DND-41 (cell line): ENCODE data around the gene ATAT1.

ENCODE experiments used
- EZH2 ChIP-seq: IDR thresholded peaks from 3 replicates; pipeline ENCODE4 v1.6.1; 2012; ENCODE audit warnings: borderline replicate concordance, low read depth, mild to moderate bottlenecking, moderate library complexity, low read length, inconsistent platforms; ENCODE audit not compliant: severe bottlenecking
- TF ChIP-seq, protein P1 (sequence below): IDR thresholded peaks from 2 replicates; pipeline ENCODE4 v1.5.1; 2012; ENCODE audit warnings: borderline replicate concordance, low read length, moderate library complexity, mild to moderate bottlenecking; ENCODE audit not compliant: poor library complexity, severe bottlenecking; ENCODE audit errors: extremely low read depth

DNA sequence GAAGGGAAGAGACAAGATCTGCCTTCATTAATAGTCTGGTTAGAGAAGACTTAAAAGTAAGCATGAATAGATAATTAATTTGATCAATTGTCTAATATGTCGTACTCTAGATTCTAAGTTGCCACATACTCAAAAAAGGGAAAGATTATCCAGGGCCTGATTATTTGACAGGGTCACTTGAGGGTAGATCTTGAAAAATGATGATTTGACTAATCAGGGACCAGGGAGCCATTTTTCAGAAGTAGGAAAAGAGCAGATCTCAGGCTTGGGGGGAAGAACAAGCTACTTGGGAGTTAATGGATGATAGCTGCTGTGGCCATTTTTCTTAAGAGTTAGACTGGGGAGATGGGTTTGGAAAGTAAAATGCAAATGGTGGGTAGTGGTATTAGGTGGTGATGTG lies 34.4 kb upstream of the ATAT1 start:
- TF ChIP-seq, protein P1, sequence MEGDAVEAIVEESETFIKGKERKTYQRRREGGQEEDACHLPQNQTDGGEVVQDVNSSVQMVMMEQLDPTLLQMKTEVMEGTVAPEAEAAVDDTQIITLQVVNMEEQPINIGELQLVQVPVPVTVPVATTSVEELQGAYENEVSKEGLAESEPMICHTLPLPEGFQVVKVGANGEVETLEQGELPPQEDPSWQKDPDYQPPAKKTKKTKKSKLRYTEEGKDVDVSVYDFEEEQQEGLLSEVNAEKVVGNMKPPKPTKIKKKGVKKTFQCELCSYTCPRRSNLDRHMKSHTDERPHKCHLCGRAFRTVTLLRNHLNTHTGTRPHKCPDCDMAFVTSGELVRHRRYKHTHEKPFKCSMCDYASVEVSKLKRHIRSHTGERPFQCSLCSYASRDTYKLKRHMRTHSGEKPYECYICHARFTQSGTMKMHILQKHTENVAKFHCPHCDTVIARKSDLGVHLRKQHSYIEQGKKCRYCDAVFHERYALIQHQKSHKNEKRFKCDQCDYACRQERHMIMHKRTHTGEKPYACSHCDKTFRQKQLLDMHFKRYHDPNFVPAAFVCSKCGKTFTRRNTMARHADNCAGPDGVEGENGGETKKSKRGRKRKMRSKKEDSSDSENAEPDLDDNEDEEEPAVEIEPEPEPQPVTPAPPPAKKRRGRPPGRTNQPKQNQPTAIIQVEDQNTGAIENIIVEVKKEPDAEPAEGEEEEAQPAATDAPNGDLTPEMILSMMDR = no peak
- TF ChIP-seq EZH2 = no peak
